ENCODE data around the gene ERP27.

Gene ERP27

DNA sequence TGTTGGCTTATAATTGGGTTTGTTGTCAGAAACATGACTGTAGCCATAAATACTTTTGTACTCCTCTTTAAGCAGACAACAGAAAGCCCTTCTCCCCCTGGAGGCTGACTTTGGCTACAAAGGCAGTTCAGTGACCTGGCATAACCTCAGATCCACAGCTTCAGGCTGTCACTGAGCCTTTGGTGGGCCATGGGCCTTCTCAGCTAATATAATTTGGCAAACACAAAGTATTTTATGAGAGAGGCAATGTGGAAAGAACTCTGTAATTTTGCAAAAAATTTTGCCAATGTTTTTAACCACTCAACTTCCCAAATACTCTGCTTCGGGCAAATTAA is 37.1 kb downstream of the ERP27 start:
- Histone ChIP-seq H3K79me2 (ENCODE audit: insufficient read depth, low read length) (no peaks in the 10 kb centered on the region), H3K27ac (ENCODE audit: low read depth, low read length, poor library complexity, severe bottlenecking) (no peak overlapping the region), H3F3A (ENCODE audit: insufficient read depth, low read length) (no peaks in the 10 kb centered on the region), H3K4me1 (ENCODE audit: insufficient read depth, low read length, severe bottlenecking) (peaks cover 8% of the 10 kb centered on the region), H4K20me1 (ENCODE audit: insufficient read depth, low read length) (no peaks in the 10 kb centered on the region), H3K27me3 (ENCODE audit: insufficient read depth, low read length) (no peaks in the 10 kb centered on the region), H3K9ac (ENCODE audit: low read length) (no peak overlapping the region), H3K9me3 (ENCODE audit: low read length) (no peaks in the 10 kb centered on the region), H3K4me2 (ENCODE audit: low read length) (no peak overlapping the region), H3K9me2 (ENCODE audit: low read depth, low read length) (no peaks in the 10 kb centered on the region), H2AFZ (ENCODE audit: low read length) (no peak overlapping the region), H3K36me3 (ENCODE audit: insufficient read depth, low read length) (no peaks in the 10 kb centered on the region), H3K4me3 (ENCODE audit: low read depth, low read length, poor library complexity, severe bottlenecking) (no peak overlapping the region)
- no peak for TF ChIP-seq EZH2 (IDR thresholded peaks at IDR 0.05; ENCODE audit: borderline replicate concordance, low read length)
- TF ChIP-seq, protein P1, sequence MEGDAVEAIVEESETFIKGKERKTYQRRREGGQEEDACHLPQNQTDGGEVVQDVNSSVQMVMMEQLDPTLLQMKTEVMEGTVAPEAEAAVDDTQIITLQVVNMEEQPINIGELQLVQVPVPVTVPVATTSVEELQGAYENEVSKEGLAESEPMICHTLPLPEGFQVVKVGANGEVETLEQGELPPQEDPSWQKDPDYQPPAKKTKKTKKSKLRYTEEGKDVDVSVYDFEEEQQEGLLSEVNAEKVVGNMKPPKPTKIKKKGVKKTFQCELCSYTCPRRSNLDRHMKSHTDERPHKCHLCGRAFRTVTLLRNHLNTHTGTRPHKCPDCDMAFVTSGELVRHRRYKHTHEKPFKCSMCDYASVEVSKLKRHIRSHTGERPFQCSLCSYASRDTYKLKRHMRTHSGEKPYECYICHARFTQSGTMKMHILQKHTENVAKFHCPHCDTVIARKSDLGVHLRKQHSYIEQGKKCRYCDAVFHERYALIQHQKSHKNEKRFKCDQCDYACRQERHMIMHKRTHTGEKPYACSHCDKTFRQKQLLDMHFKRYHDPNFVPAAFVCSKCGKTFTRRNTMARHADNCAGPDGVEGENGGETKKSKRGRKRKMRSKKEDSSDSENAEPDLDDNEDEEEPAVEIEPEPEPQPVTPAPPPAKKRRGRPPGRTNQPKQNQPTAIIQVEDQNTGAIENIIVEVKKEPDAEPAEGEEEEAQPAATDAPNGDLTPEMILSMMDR (IDR thresholded peaks at IDR 0.05; ENCODE audit: low read length): no peak; the same call in 1 of the 2 replicates

DNA sequence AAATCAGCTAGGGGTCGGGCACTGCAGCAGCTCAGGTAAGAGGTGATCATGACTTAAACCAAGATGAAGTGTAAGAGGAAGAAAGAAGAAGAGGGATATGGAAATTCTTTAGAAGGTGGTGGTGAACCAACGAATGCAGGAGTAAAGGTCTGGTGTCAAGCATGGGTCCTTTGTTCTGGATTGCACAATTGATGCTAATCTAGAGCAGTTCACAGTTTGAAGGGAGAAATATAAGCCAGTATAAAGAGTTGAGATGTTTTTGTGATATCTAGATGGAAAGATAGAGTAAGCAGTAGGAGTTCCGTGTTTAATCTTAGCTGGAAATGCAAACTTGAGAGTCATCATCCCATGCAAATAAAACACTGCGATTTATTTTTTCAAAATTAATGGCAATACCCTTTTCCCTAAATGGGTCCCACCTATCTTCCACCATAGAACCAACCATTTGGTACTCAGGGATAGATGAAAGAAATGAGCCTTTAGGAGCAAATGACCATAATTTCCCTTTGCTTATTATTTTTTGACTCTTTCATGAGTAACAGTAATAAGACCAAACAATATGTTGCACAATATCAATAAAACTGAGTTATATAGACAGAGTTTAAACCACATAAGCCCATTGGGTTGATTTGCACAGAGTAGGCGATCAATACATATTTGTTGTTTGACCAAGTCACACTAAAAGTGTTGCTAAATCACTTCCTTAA is 37.7 kb downstream of the ERP27 start:
- Histone ChIP-seq H3K4me3 (ENCODE audit: low read depth, low read length, poor library complexity, severe bottlenecking) (no peak overlapping the region), H3K79me2 (ENCODE audit: insufficient read depth, low read length) (no peaks in the 10 kb centered on the region), H3K27ac (ENCODE audit: low read depth, low read length, poor library complexity, severe bottlenecking) (no peak overlapping the region), H3F3A (ENCODE audit: insufficient read depth, low read length) (no peaks in the 10 kb centered on the region), H3K9me2 (ENCODE audit: low read depth, low read length) (no peaks in the 10 kb centered on the region), H3K4me1 (ENCODE audit: insufficient read depth, low read length, severe bottlenecking) (peaks cover 8% of the 10 kb centered on the region), H3K4me2 (ENCODE audit: low read length) (no peak overlapping the region), H2AFZ (ENCODE audit: low read length) (no peak overlapping the region), H3K9ac (ENCODE audit: low read length) (no peak overlapping the region), H4K20me1 (ENCODE audit: insufficient read depth, low read length) (no peaks in the 10 kb centered on the region), H3K36me3 (ENCODE audit: insufficient read depth, low read length) (no peaks in the 10 kb centered on the region), H3K27me3 (ENCODE audit: insufficient read depth, low read length) (no peaks in the 10 kb centered on the region), H3K9me3 (ENCODE audit: low read length) (no peaks in the 10 kb centered on the region)
- TF ChIP-seq, protein P1 (IDR thresholded peaks at IDR 0.05; ENCODE audit: low read length): no peak
- no peak for TF ChIP-seq EZH2 (IDR thresholded peaks at IDR 0.05; ENCODE audit: borderline replicate concordance, low read length)

DNA sequence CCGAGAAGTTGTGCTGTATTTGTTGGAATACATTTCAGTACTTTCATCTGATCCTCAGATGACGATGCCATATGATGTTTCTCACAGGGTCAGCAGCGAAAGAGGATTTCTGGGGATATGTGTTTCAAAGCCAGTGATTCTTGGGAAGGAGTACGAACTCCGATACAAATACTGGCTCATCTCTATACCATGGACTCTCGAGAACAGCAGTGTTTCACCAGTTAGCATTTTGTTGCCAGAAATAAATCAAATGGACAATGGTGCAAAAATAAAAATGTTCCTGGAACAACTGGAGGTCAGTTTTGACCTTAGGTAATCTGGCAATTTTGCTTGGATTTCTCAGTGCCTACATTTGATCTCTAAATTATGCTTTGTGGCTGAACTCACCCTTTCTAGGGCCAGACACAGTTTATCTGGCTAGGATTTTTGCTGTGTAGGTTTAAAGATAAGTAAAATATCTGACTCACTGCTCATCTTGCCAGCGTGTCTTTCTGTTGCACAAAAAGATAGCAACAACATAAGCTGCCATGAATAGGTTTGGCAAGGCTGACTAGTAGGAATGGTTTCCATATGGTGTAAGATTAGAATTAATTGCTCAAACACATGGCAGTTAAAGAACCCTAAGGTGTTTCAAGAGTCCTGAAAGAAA is 41.7 kb downstream of the ERP27 start:
- H3K9me3 ChIP-seq (ENCODE audit: low read length): no peaks in the 10 kb centered on the region
- no peak overlapping the region for H3K27ac ChIP-seq (ENCODE audit: low read depth, low read length, poor library complexity, severe bottlenecking)
- peaks cover 3% of the 10 kb centered on the region; the same call in 1 of the 2 replicates for H3K27me3 ChIP-seq (ENCODE audit: insufficient read depth, low read length)
- H3K79me2 ChIP-seq (ENCODE audit: insufficient read depth, low read length): no peaks in the 10 kb centered on the region
- H4K20me1 ChIP-seq (ENCODE audit: insufficient read depth, low read length): no peaks in the 10 kb centered on the region
- no peaks in the 10 kb centered on the region for H3K9me2 ChIP-seq (ENCODE audit: low read depth, low read length)
- H3F3A ChIP-seq (ENCODE audit: insufficient read depth, low read length): no peaks in the 10 kb centered on the region
- TF ChIP-seq, protein P1 (IDR thresholded peaks at IDR 0.05; ENCODE audit: low read length): no peak
- TF ChIP-seq EZH2 (IDR thresholded peaks at IDR 0.05; ENCODE audit: borderline replicate concordance, low read length): no peak
- no peaks in the 10 kb centered on the region for H3K4me1 ChIP-seq (ENCODE audit: insufficient read depth, low read length, severe bottlenecking)
- no peak overlapping the region for H3K9ac ChIP-seq (ENCODE audit: low read length)
- H3K36me3 ChIP-seq (ENCODE audit: insufficient read depth, low read length): no peaks in the 10 kb centered on the region
- no peak overlapping the region for H2AFZ ChIP-seq (ENCODE audit: low read length)
- H3K4me2 ChIP-seq (ENCODE audit: low read length): no peak overlapping the region
- no peak overlapping the region for H3K4me3 ChIP-seq (ENCODE audit: low read depth, low read length, poor library complexity, severe bottlenecking)

Data from OCI-LY1 (cell line).